Thyroid gland (tissue), 4 donors: ENCODE measurements around the gene SHANK3. TPM values are rescaled to one million over a fixed set of nuclear protein-coding genes. Genes with fewer than 3 reads are reported as not detected.

Experiments used
- DNase-seq, 2 donors: peaks; one replicate each; pipeline ENCODE4 v3.0.0-alpha.2; 2019
- H3K27ac ChIP-seq, 3 donors: fragments of 200-600 bp; sonication (generic); 1 replicate in 2 of 3; 2 replicates in 1 of 3; pipeline ENCODE4 v1.5.1; 2016 to 2019; ENCODE audit warnings: mild to moderate bottlenecking in 1 of 3, moderate library complexity in 1 of 3
- H3K27me3 ChIP-seq: fragments of 200-600 bp; sonication (generic); one replicate; pipeline ENCODE4 v1.5.1; 2019
- H3K36me3 ChIP-seq, 2 donors: fragments of 200-600 bp; sonication (generic); one replicate each; pipeline ENCODE4 v1.5.1; 2016 to 2019
- H3K4me1 ChIP-seq, 2 donors: fragments of 200-600 bp; sonication (generic); one replicate each; pipeline ENCODE4 v1.5.1; 2017 to 2019
- H3K4me3 ChIP-seq, 3 donors: fragments of 200-600 bp; sonication (generic); replicated peaks in 1 of 3; 1 replicate in 2 of 3; 2 replicates in 1 of 3; pipeline ENCODE4 v1.5.1; 2016; ENCODE audit warnings: mild to moderate bottlenecking in 1 of 3
- H3K9me3 ChIP-seq: fragments of 200-600 bp; sonication (generic); one replicate; pipeline ENCODE4 v1.5.1; 2017
- POLR2A ChIP-seq, 2 donors: fragments of 450-650 bp; IDR thresholded peaks; one replicate each; pipeline ENCODE4 v1.6.1; 2017; ENCODE audit warnings: antibody characterized with exemption in 2 of 2, mild to moderate bottlenecking in 2 of 2, moderate library complexity in 1 of 2
- WGBS, 2 donors: methylation state at CpG; one replicate each; pipeline ENCODE4 v1.1.5; 2017; 5-methylcytosine and 5-hydroxymethylcytosine counted together
- intact Hi-C: fragments of 100-400 bp; cut with DNase I; formaldehyde crosslinking; loops from one replicate; pipeline ENCODE4 v1.15.1; 2023
- total RNA-seq, 4 donors: library from RNA; depleted of rRNA; stranded (reverse); fragments of >200 nt; gene quantifications; one replicate each; pipeline ENCODE4 v1.2.3, GENCODE V29; 2016
- TF ChIP-seq, protein P1 (sequence below), 6 experiments: fragments of 200-600 bp in 3 of 6; fragments of 450-650 bp in 3 of 6; sonication (generic) in 3 of 6; IDR thresholded peaks; one replicate each; pipeline ENCODE4 v1.5.1; 2016 to 2019; ENCODE audit warnings: antibody characterized with exemption in 6 of 6, mild to moderate bottlenecking in 2 of 6, inconsistent platforms in 1 of 6, moderate library complexity in 1 of 6

Gene SHANK3
- total RNA-seq, 4 donors from 2014 or later: 11.5 to 23.0 (median 17.7) TPM

DNA sequence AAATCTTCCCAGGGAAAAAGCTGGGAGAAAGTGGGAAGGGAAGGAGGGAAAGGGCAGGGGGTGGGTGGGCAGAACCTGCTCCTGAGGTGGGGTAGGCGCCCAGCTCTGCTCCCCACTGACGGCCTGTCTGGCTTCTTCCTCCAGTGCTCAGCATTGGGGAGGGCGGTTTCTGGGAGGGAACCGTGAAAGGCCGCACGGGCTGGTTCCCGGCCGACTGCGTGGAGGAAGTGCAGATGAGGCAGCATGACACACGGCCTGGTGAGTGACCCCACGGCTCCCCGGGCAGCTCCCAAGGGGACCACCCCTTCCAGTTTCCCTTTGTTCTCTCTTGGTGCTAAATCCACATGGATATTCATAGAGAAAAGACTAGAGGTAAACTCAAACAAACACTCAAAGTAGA lies 25.9 kb downstream of the SHANK3 start:
- H3K4me1 ChIP-seq: peaks cover 15 to 18% of the 10 kb centered on the region in 2 donors
- 83 to 84% methylated on average over 12 of the region's 12 CpGs for WGBS, 2 donors
- no peak overlapping the region for H3K27ac ChIP-seq
- TF ChIP-seq, protein P1, sequence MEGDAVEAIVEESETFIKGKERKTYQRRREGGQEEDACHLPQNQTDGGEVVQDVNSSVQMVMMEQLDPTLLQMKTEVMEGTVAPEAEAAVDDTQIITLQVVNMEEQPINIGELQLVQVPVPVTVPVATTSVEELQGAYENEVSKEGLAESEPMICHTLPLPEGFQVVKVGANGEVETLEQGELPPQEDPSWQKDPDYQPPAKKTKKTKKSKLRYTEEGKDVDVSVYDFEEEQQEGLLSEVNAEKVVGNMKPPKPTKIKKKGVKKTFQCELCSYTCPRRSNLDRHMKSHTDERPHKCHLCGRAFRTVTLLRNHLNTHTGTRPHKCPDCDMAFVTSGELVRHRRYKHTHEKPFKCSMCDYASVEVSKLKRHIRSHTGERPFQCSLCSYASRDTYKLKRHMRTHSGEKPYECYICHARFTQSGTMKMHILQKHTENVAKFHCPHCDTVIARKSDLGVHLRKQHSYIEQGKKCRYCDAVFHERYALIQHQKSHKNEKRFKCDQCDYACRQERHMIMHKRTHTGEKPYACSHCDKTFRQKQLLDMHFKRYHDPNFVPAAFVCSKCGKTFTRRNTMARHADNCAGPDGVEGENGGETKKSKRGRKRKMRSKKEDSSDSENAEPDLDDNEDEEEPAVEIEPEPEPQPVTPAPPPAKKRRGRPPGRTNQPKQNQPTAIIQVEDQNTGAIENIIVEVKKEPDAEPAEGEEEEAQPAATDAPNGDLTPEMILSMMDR (IDR thresholded peaks at IDR 0.05): no peak
- no peak for TF ChIP-seq POLR2A (IDR thresholded peaks at IDR 0.05)
- DNase-seq: no peak
- intact Hi-C loops: no loop called here
- no peaks in the 10 kb centered on the region for H3K27me3 ChIP-seq
- H3K9me3 ChIP-seq: no peaks in the 10 kb centered on the region
- no peaks in the 10 kb centered on the region for H3K36me3 ChIP-seq
- no peak overlapping the region for H3K4me3 ChIP-seq

DNA sequence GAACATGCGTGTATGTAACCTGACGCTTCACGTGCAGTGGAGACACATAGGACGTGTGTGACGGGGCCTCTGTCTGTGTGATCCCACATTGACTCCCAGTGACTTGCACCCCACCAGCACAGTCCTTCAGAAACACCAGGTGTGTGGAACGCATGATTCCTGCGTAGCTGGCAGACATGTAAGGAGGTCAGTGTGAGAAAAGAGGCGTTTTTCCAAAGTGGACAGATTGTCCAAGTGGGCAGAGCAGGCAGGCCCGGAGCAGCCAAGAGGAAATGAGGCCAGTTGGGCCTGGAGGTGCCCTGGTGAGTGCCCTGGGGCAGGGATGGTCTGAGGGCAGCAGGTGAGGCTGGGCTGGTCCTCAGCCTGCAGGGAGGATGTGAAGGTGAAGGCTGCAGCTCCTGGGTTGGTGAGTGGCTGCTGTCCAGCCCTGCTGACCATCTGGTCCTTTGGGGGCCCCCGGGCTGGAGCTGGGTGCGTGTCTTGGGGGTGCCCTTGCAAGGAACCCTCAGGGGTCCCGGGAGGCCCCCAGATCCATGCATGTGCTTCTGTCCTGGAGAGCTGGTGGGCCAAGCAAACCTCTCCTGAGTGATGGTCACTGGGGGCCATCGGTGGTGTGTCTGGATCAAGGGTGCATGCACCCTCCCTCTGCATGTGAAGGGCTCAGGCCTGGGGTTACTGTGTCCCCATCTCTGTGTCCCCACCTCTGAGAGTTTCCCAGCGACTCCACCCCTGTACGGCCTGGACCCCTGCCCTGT lies 26.6 kb downstream of the SHANK3 start:
- Histone ChIP-seq H3K27ac (no peak overlapping the region), H3K9me3 (no peaks in the 10 kb centered on the region), H3K27me3 (no peaks in the 10 kb centered on the region), H3K4me3 (no peak overlapping the region), H3K36me3 (no peaks in the 10 kb centered on the region), H3K4me1 (peaks cover 15 to 18% of the 10 kb centered on the region in 2 donors)
- no peak for TF ChIP-seq POLR2A (IDR thresholded peaks at IDR 0.05)
- TF ChIP-seq, protein P1 (IDR thresholded peaks at IDR 0.05): no peak
- intact Hi-C loops: no loop called here
- 81 to 85% methylated on average over 10 to 11 of the region's 15 CpGs for WGBS, 2 donors
- DNase-seq: no peak

DNA sequence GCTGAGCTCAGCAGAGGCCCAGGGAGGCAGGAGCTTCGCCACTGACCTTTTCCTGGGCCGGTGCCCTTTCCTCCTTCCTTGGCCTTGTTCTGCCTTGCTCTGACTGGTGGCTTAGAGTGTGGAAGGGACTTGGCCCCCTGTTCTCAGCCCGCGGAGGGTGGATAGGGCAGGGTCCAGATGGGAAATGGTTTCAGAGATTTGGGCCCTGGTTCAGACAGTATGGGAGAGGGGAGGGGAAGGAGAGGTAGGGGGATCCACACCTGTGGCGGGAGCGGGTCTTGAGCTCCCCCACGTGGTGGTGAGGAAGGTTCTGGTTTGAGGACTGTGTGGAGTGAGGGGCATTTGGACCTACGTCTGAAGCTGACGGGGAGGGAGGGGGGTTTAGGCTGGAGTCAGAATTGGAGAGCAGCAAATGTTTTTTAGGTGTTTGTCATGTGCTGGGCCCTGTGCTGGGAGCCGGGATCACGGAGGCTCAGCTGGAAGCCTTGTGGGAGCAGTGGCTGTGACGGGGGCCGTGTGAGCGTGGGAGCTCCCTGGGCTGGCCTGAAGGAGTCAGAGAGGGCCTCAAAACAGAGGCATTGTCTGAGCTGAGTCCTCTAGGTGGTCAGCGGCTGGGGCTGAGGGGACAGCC lies 27.2 kb downstream of the SHANK3 start:
- Histone ChIP-seq H3K4me3 (no peak overlapping the region), H3K27me3 (no peaks in the 10 kb centered on the region), H3K27ac (no peak overlapping the region), H3K9me3 (no peaks in the 10 kb centered on the region), H3K4me1 (peaks cover 15 to 18% of the 10 kb centered on the region in 2 donors), H3K36me3 (no peaks in the 10 kb centered on the region)
- intact Hi-C loops: no loop called here
- DNase-seq: no peak
- no peak for TF ChIP-seq POLR2A (IDR thresholded peaks at IDR 0.05)
- TF ChIP-seq, protein P1 (IDR thresholded peaks at IDR 0.05): no peak
- 65 to 75% methylated on average over 9 to 13 of the region's 15 CpGs for WGBS, 2 donors

- Histone ChIP-seq H3K27ac (no peak overlapping the region), H3K9me3 (no peaks in the 10 kb centered on the region), H3K4me3 (no peak overlapping the region), H3K4me1 (peaks cover 21 to 23% of the 10 kb centered on the region in 2 donors), H3K36me3 (no peaks in the 10 kb centered on the region), H3K27me3 (no peaks in the 10 kb centered on the region)
- intact Hi-C loops: no loop called here
- DNase-seq: no peak
- 83 to 87% methylated on average over 17 to 18 of the region's 19 CpGs for WGBS, 2 donors
- TF ChIP-seq, protein P1 (IDR thresholded peaks at IDR 0.05): no peak
- no peak for TF ChIP-seq POLR2A (IDR thresholded peaks at IDR 0.05)
These were observed 27.9 kb downstream of the SHANK3 start for GRCh38 chr22:50700387-50701075.

GRCh38 chr22:50701076-50701419 lies 28.4 kb downstream of the SHANK3 start:
- Histone ChIP-seq H3K27me3 (no peaks in the 10 kb centered on the region), H3K36me3 (no peaks in the 10 kb centered on the region), H3K4me3 (no peak overlapping the region), H3K27ac (no peak overlapping the region), H3K9me3 (no peaks in the 10 kb centered on the region), H3K4me1 (peaks cover 22 to 28% of the 10 kb centered on the region in 2 donors)
- DNase-seq: no peak
- intact Hi-C loops: no loop called here
- no peak for TF ChIP-seq POLR2A (IDR thresholded peaks at IDR 0.05)
- TF ChIP-seq, protein P1 (IDR thresholded peaks at IDR 0.05): no peak
- WGBS, 2 donors: 76 to 82% methylated on average over 7 of the region's 7 CpGs
